GM23248 (cell line): Measurements from ENCODE around the gene METTL25. TPM values are rescaled to one million over a fixed set of nuclear protein-coding genes. Genes with fewer than 3 reads are reported as not detected.

ENCODE experiments used
- DNase-seq: peaks from one replicate; pipeline ENCODE4 v3.0.0-alpha.2; 2015
- H2AFZ ChIP-seq: fragments of 200-600 bp; sonication (generic); 2 replicates; pipeline ENCODE4 v1.6.1; 2016; ENCODE audit warnings: antibody characterized with exemption
- H3F3A ChIP-seq: fragments of 200-600 bp; sonication (generic); 2 replicates; pipeline ENCODE4 v1.6.1; 2016; ENCODE audit warnings: mild to moderate bottlenecking, antibody characterized with exemption, mixed run types; ENCODE audit not compliant: insufficient read depth
- H3K27ac ChIP-seq: fragments of 200-600 bp; sonication (generic); 2 replicates; pipeline ENCODE4 v1.5.1; 2016; ENCODE audit warnings: mild to moderate bottlenecking
- H3K27me3 ChIP-seq: fragments of 200-600 bp; sonication (generic); replicated peaks from 2 replicates; pipeline ENCODE4 v1.6.1; 2016; ENCODE audit warnings: mild to moderate bottlenecking; ENCODE audit not compliant: insufficient read depth
- H3K36me3 ChIP-seq: fragments of 200-600 bp; sonication (generic); 2 replicates; pipeline ENCODE4 v1.6.1; 2016; ENCODE audit warnings: low read depth, mild to moderate bottlenecking
- H3K4me1 ChIP-seq: fragments of 200-600 bp; sonication (generic); 2 replicates; pipeline ENCODE4 v1.6.1; 2016; ENCODE audit warnings: mild to moderate bottlenecking; ENCODE audit not compliant: insufficient read depth
- H3K4me2 ChIP-seq: fragments of 200-600 bp; sonication (generic); one replicate; pipeline ENCODE4 v1.6.1; 2016; ENCODE audit warnings: mild to moderate bottlenecking; ENCODE audit not compliant: unreplicated experiment
- H3K4me3 ChIP-seq: fragments of 200-600 bp; sonication (generic); 2 replicates; pipeline ENCODE4 v1.5.1; 2016; ENCODE audit warnings: mild to moderate bottlenecking
- H3K79me2 ChIP-seq: fragments of 200-600 bp; sonication (generic); 2 replicates; pipeline ENCODE4 v1.6.1; 2016; ENCODE audit warnings: mild to moderate bottlenecking; ENCODE audit not compliant: insufficient read depth
- H3K9ac ChIP-seq: fragments of 200-600 bp; sonication (generic); 2 replicates; pipeline ENCODE4 v1.6.1; 2016; ENCODE audit warnings: mild to moderate bottlenecking
- H3K9me2 ChIP-seq: fragments of 200-600 bp; sonication (generic); 2 replicates; pipeline ENCODE4 v1.6.1; 2016; ENCODE audit warnings: mixed run types, mild to moderate bottlenecking, moderate library complexity; ENCODE audit not compliant: insufficient read depth
- H3K9me3 ChIP-seq: fragments of 200-600 bp; sonication (generic); one replicate; pipeline ENCODE4 v1.6.1; 2017; ENCODE audit warnings: low read depth
- H4K20me1 ChIP-seq: fragments of 200-600 bp; sonication (generic); 2 replicates; pipeline ENCODE4 v1.6.0; 2016; ENCODE audit not compliant: insufficient read depth
- EZH2 ChIP-seq: fragments of 200-600 bp; sonication (generic); IDR thresholded peaks from 2 replicates; pipeline ENCODE4 v1.6.1; 2018; ENCODE audit warnings: antibody characterized with exemption, mild to moderate bottlenecking; ENCODE audit not compliant: insufficient read depth, poor library complexity, severe bottlenecking
- EZH2phosphoT487 ChIP-seq: fragments of 200-600 bp; sonication (generic); IDR thresholded peaks from 2 replicates; pipeline ENCODE4 v1.6.1; 2018; ENCODE audit warnings: antibody characterized with exemption, moderate library complexity, mild to moderate bottlenecking, low read depth; ENCODE audit not compliant: insufficient read depth
- WGBS, 2 experiments: methylation state at CpG; one replicate each; pipeline ENCODE4 v1.1.6; 2015 to 2017; ENCODE audit warnings: low lambda C conversion rate in 2 of 2, low coverage in 1 of 2; ENCODE audit errors: missing lambda C conversion rate in 2 of 2; 5-methylcytosine and 5-hydroxymethylcytosine counted together
- in situ Hi-C: fragments of 300-500 bp; cut with MboI; formaldehyde crosslinking; loops from 2 replicates; pipeline ENCODE4 v1.15.0; 2020
- polyA plus RNA-seq: library from polyadenylated mRNA; unstranded; fragments of >200 nt; fragmentation: Nextera tagmentation; extraction: Ambion mirVana; gene quantifications from 2 replicates; pipeline ENCODE4 v1.2.1, GENCODE V29; 2016
- total RNA-seq: library from RNA; depleted of rRNA; stranded (reverse); fragments of >200 nt; shearing (Covaris generic); gene quantifications from 2 replicates; pipeline ENCODE4 v1.2.3, GENCODE V29; 2014

Gene METTL25
- total and polyA plus RNA-seq, 2 experiments from 2014 or later: 5.6 to 6.9 TPM

GRCh38 chr12:82326905-82327503 is 31.3 kb upstream of the METTL25 start:
- no peaks in the 10 kb centered on the region for H3K27me3 ChIP-seq
- H3K9me3 ChIP-seq: no peaks in the 10 kb centered on the region
- H3K4me1 ChIP-seq: no peaks in the 10 kb centered on the region
- no peaks in the 10 kb centered on the region for H4K20me1 ChIP-seq
- H2AFZ ChIP-seq: no peak overlapping the region
- H3F3A ChIP-seq: no peaks in the 10 kb centered on the region
- H3K36me3 ChIP-seq: no peaks in the 10 kb centered on the region
- H3K27ac ChIP-seq: no peak overlapping the region
- no peaks in the 10 kb centered on the region for H3K79me2 ChIP-seq
- no peaks in the 10 kb centered on the region for H3K9me2 ChIP-seq
- no peak overlapping the region for H3K4me2 ChIP-seq
- H3K9ac ChIP-seq: no peak overlapping the region
- TF ChIP-seq EZH2phosphoT487 (no peak), EZH2 (peak; percentile 49)
- DNase-seq: peak; percentile 67
- no peak overlapping the region for H3K4me3 ChIP-seq
- 0 to 4% methylated on average over 1 of the region's 1 CpG for WGBS, 2 experiments
- in situ Hi-C loops: loop anchor here (10.0 kb wide), 1 partner anchor 672 kb away; no protein-coding TSS in a partner anchor

- 64 to 82% methylated on average over 1 of the region's 1 CpG for WGBS, 2 experiments
- no peaks in the 10 kb centered on the region for H3K4me1 ChIP-seq
- H3K4me2 ChIP-seq: no peak overlapping the region
- H3K36me3 ChIP-seq: no peaks in the 10 kb centered on the region
- no peaks in the 10 kb centered on the region for H3K27me3 ChIP-seq
- H3K79me2 ChIP-seq: no peaks in the 10 kb centered on the region
- no peak overlapping the region for H3K27ac ChIP-seq
- H3K4me3 ChIP-seq: no peak overlapping the region
- H2AFZ ChIP-seq: no peak overlapping the region
- no peak overlapping the region for H3K9ac ChIP-seq
- no peaks in the 10 kb centered on the region for H3K9me2 ChIP-seq
- in situ Hi-C loops: loop anchor here (10.0 kb wide), 1 partner anchor 673 kb away; no protein-coding TSS in a partner anchor
- no peak for TF ChIP-seq EZH2
- no peak for TF ChIP-seq EZH2phosphoT487
- DNase-seq: no peak
- H3K9me3 ChIP-seq: no peaks in the 10 kb centered on the region
- H3F3A ChIP-seq: no peaks in the 10 kb centered on the region
- H4K20me1 ChIP-seq: no peaks in the 10 kb centered on the region
Measured at GRCh38 chr12:82327861-82328260, 30.5 kb upstream of the METTL25 start.

- WGBS, 2 experiments: 87 to 89% methylated on average over 1 of the region's 1 CpG
- H3K4me3 ChIP-seq: no peak overlapping the region
- no peaks in the 10 kb centered on the region for H3K79me2 ChIP-seq
- H3K9ac ChIP-seq: no peak overlapping the region
- H3F3A ChIP-seq: no peaks in the 10 kb centered on the region
- no peak for DNase-seq
- H3K27me3 ChIP-seq: no peaks in the 10 kb centered on the region
- no peak overlapping the region for H3K4me2 ChIP-seq
- TF ChIP-seq EZH2 (no peak), EZH2phosphoT487 (no peak)
- H3K27ac ChIP-seq: no peak overlapping the region
- no peaks in the 10 kb centered on the region for H3K9me3 ChIP-seq
- no peaks in the 10 kb centered on the region for H3K4me1 ChIP-seq
- no peaks in the 10 kb centered on the region for H3K36me3 ChIP-seq
- H2AFZ ChIP-seq: no peak overlapping the region
- H3K9me2 ChIP-seq: no peaks in the 10 kb centered on the region
- H4K20me1 ChIP-seq: no peaks in the 10 kb centered on the region
- in situ Hi-C loops: loop anchor here (10.0 kb wide), 1 partner anchor 675 kb away; no protein-coding TSS in a partner anchor
Measured at GRCh38 chr12:82329508-82329907, 28.8 kb upstream of the METTL25 start.

GRCh38 chr12:82350161-82350560 is 8.2 kb upstream of the METTL25 start:
- H3K4me3 ChIP-seq: no peak overlapping the region
- H4K20me1 ChIP-seq: no peaks in the 10 kb centered on the region
- H3K9me3 ChIP-seq: no peaks in the 10 kb centered on the region
- H3K9ac ChIP-seq: no peak overlapping the region
- in situ Hi-C loops: no loop called here
- no peaks in the 10 kb centered on the region for H3K4me1 ChIP-seq
- no peak overlapping the region for H3K4me2 ChIP-seq
- no peaks in the 10 kb centered on the region for H3K27me3 ChIP-seq
- no peak overlapping the region for H3K27ac ChIP-seq
- peaks cover 35% of the 10 kb centered on the region for H3K36me3 ChIP-seq
- H3K79me2 ChIP-seq: peaks cover 5% of the 10 kb centered on the region
- 96 to 99% methylated on average over 3 of the region's 3 CpGs for WGBS, 2 experiments
- H2AFZ ChIP-seq: no peak overlapping the region
- TF ChIP-seq EZH2phosphoT487 (no peak), EZH2 (no peak)
- peaks cover 4% of the 10 kb centered on the region; the same call in 1 of the 2 replicates for H3F3A ChIP-seq
- no peaks in the 10 kb centered on the region for H3K9me2 ChIP-seq
- DNase-seq: no peak

GRCh38 chr12:82351390-82351789 is 6.9 kb upstream of the METTL25 start:
- DNase-seq: no peak
- Histone ChIP-seq H3K9me3 (no peaks in the 10 kb centered on the region), H3K4me1 (peaks cover 7% of the 10 kb centered on the region), H4K20me1 (no peaks in the 10 kb centered on the region), H2AFZ (no peak overlapping the region), H3F3A (peaks cover 4% of the 10 kb centered on the region; the same call in 1 of the 2 replicates), H3K36me3 (peaks cover 44% of the 10 kb centered on the region), H3K27ac (no peak overlapping the region), H3K79me2 (peaks cover 18% of the 10 kb centered on the region), H3K9me2 (no peaks in the 10 kb centered on the region), H3K4me2 (no peak overlapping the region), H3K9ac (no peak overlapping the region), H3K27me3 (no peaks in the 10 kb centered on the region), H3K4me3 (no peak overlapping the region)
- in situ Hi-C loops: no loop called here
- no peak for TF ChIP-seq EZH2phosphoT487
- TF ChIP-seq EZH2: no peak
- WGBS, 2 experiments: 91 to 96% methylated on average over 6 of the region's 6 CpGs
